ENCODE data around the gene RNF208. TPM values are rescaled to one million over a fixed set of nuclear protein-coding genes. Genes with fewer than 3 reads are reported as not detected.
A peak's percentile ranks its signal among the peaks of the same experiment; 100 is the strongest.

RNF208 gene
- total RNA-seq, 4 donors from 2014 or later, result 2.3 to 4.5 (median 3.8) TPM

GRCh38 chr9:137195525-137196220 lies 26.4 kb downstream of the RNF208 start:
- H3K27ac ChIP-seq, result no peak overlapping the region
- H3K4me3 ChIP-seq (replicated peaks in 1 of 3), result no peak overlapping the region
- 76 to 80% methylated on average over 15 to 16 of the region's 21 CpGs for WGBS, 2 donors
- intact Hi-C loops (cut with DNase I), result no loop called here
- H3K4me1 ChIP-seq, result peaks cover 19 to 31% of the 10 kb centered on the region in 2 donors
- DNase-seq, result no peak
- no peaks in the 10 kb centered on the region for H3K27me3 ChIP-seq
- H3K9me3 ChIP-seq, result no peaks in the 10 kb centered on the region
- no peak for TF ChIP-seq POLR2A (IDR thresholded peaks at IDR 0.05)
- no peak for TF ChIP-seq CTCF (IDR thresholded peaks at IDR 0.05)
- H3K36me3 ChIP-seq, result peaks cover under 1 to 1% of the 10 kb centered on the region in 2 donors

- H3K4me3 ChIP-seq (replicated peaks in 1 of 3), result no peak overlapping the region
- no peak overlapping the region for H3K27ac ChIP-seq
- peaks cover 7 to 9% of the 10 kb centered on the region in 2 donors for H3K36me3 ChIP-seq
- H3K9me3 ChIP-seq, result no peaks in the 10 kb centered on the region
- 74 to 80% methylated on average over 10 of the region's 10 CpGs for WGBS, 2 donors
- peaks cover 24 to 35% of the 10 kb centered on the region in 2 donors for H3K4me1 ChIP-seq
- H3K27me3 ChIP-seq, result no peaks in the 10 kb centered on the region
- intact Hi-C loops (cut with DNase I), result no loop called here
- TF ChIP-seq CTCF (IDR thresholded peaks at IDR 0.05) (no peak), POLR2A (IDR thresholded peaks at IDR 0.05) (no peak)
- DNase-seq, result no peak
These were observed 27.1 kb downstream of the RNF208 start for GRCh38 chr9:137194909-137195308.

GRCh38 chr9:137194388-137194787 lies 27.7 kb downstream of the RNF208 start:
- H3K9me3 ChIP-seq, result no peaks in the 10 kb centered on the region
- DNase-seq, result peak; percentile 36 to 49
- 60% methylated on average over 1 of the region's 16 CpGs; no CpG with 5 or more reads in 1 of the 2 donors for WGBS, 2 donors
- no peak for TF ChIP-seq POLR2A (IDR thresholded peaks at IDR 0.05)
- TF ChIP-seq CTCF (IDR thresholded peaks at IDR 0.05), result no peak
- H3K36me3 ChIP-seq, result peaks cover 8 to 10% of the 10 kb centered on the region in 2 donors
- H3K27ac ChIP-seq, result no peak overlapping the region
- intact Hi-C loops (cut with DNase I), result no loop called here
- no peaks in the 10 kb centered on the region for H3K27me3 ChIP-seq
- no peak overlapping the region for H3K4me3 ChIP-seq (replicated peaks in 1 of 3)
- peaks cover 24 to 36% of the 10 kb centered on the region in 2 donors for H3K4me1 ChIP-seq

- Histone ChIP-seq H3K9me3 (no peaks in the 10 kb centered on the region), H3K4me3 (replicated peaks in 1 of 3) (no peak overlapping the region), H3K4me1 (peaks cover 22 to 32% of the 10 kb centered on the region in 2 donors), H3K27ac (no peak overlapping the region), H3K36me3 (peaks cover 8 to 10% of the 10 kb centered on the region in 2 donors), H3K27me3 (no peaks in the 10 kb centered on the region)
- no peak for TF ChIP-seq CTCF (IDR thresholded peaks at IDR 0.05)
- TF ChIP-seq POLR2A (IDR thresholded peaks at IDR 0.05), result no peak
- WGBS, 2 donors, result 79 to 86% methylated on average over 7 to 10 of the region's 14 CpGs
- intact Hi-C loops (cut with DNase I), result no loop called here
- DNase-seq, result no peak
These were observed 28.3 kb downstream of the RNF208 start for GRCh38 chr9:137193771-137194170.

- DNase-seq, result no peak
- Histone ChIP-seq H3K4me3 (replicated peaks in 1 of 3) (no peak overlapping the region), H3K36me3 (peaks cover 8 to 10% of the 10 kb centered on the region in 2 donors), H3K9me3 (no peaks in the 10 kb centered on the region), H3K4me1 (peaks cover 14 to 23% of the 10 kb centered on the region in 2 donors), H3K27me3 (no peaks in the 10 kb centered on the region), H3K27ac (no peak overlapping the region)
- TF ChIP-seq CTCF (IDR thresholded peaks at IDR 0.05) (no peak), POLR2A (IDR thresholded peaks at IDR 0.05) (no peak)
- no CpG with 5 or more reads among the region's 2 CpGs for WGBS, 2 donors
- intact Hi-C loops (cut with DNase I), result no loop called here
These were observed 29.2 kb downstream of the RNF208 start for GRCh38 chr9:137192859-137193258.
